GM18511 (cell line): ENCODE results near the gene ZNFX1.

ENCODE experiments used
- ATAC-seq: cut with Tn5 transposase; IDR thresholded peaks from one replicate; pipeline ENCODE4 v1.9.1; 2021; ENCODE audit warnings: mild to moderate bottlenecking, moderate library complexity; ENCODE audit not compliant: unreplicated experiment

The ZNFX1 gene

DNA sequence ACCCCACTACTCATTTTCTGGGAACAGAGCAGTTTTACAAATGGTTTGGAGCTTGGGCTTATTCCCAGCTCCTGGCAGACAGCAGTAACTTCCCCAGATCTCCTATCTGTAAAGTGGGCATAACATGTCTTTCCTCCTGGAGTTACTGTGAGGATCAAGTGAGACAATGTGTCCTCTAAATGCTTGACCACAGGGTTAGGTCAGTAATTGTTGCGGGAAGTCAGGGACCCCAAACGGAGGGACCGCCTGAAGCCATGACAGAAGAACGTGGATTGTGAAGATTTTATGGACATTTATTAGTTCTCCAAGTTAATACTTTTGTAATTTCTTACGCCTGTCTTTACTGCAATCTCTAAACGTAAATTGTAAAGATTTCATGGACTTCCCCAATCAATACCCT, 15.3 kb upstream of the ZNFX1 start:
- ATAC-seq, result no peak

DNA sequence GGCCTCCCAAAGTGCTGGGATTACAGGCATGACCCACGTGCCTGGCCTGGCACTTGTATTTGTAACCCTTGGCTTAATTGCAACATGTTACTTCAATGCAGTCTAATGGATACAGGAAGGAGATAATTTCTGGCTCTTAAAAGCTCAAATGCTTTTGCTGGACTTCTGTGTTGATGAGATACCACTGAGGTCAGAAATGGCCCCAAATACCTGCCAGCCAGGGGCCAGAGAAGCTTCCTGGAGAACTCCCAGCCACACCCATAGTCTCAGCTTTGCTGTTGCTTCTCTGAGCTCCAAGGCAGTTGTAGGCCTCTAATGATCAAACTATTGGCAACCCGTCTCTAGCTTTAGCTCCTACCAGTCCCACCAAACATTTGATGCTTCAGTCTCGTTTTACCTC, 14.2 kb upstream of the ZNFX1 start:
- ATAC-seq, result no peak

DNA sequence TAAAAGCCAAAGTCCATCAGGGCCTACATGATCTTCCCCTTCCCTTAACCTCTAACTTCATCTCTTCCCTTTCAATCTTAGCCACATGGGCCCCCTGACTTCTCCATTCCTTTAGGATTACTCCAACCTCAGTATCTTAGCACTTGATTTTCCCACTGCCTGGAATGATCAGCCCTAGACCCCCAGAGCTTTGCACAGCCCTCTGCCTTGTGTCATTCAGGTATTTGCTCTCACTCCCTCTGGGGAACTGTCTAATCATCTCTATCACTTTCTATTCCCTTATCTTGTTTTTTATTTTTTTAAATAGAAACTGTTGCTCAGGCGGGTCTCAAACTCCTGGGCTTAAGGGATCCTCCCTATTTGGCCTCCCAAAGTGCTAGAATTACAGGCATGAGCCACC, 13.3 kb upstream of the ZNFX1 start:
- no peak for ATAC-seq

DNA sequence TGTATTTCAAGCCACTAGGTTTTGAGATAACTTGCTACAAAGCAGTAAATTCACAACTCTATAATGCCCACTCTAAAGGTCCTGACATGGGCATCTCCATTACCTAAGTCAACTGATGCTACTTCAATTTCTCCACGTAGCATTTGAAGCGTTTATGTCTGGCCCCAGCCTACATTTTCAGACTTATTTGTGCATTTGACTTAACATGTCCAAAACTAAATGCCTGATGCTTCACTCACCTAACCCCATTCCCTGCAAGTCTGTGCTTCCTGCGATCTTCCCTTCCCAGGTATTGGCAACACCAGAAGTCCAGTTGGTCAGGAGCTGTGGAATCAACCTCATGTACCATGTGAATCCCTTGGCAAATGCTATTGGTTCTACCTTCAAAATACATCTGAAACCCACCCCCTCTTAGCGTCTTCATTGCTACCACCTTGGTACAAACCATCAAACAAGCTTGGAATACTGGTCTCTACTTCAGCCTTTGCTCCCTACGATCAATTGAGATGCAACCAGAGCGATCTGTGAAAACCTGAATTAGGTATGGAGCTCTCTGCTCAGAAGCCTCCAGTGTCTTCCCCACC, 12.8 kb upstream of the ZNFX1 start:
- no peak for ATAC-seq

GRCh38 chr20:49288784-49289696, 11.2 kb upstream of the ZNFX1 start:
- ATAC-seq, result no peak

DNA sequence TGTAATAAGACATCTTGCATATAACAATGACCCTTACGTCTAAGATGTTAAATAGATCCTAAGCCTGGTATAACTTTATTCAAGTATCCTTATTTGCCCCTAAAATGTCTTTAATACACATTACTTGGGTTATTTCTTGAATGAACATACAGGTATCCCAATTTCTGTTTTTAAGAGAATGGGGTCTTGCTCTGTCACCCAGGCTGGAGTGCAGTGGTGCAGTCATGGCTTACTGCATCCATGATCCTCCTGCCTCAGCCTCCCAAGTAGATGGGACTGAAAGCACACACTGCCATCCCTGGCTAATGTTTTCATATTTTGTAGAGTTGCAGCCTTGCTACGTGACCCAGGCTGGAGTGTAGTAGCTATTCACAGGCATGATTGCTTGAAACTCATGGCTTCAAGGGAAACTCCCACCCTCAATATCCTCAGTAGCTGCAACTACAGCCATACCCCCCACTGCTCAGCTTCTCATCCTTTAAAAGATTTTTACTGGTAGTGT, 10.4 kb upstream of the ZNFX1 start:
- no peak for ATAC-seq

- no peak for ATAC-seq
Measured at GRCh38 chr20:49287555-49288249, 9.8 kb upstream of the ZNFX1 start.

GRCh38 chr20:49286689-49287551, 9.1 kb upstream of the ZNFX1 start:
- ATAC-seq, result no peak

DNA sequence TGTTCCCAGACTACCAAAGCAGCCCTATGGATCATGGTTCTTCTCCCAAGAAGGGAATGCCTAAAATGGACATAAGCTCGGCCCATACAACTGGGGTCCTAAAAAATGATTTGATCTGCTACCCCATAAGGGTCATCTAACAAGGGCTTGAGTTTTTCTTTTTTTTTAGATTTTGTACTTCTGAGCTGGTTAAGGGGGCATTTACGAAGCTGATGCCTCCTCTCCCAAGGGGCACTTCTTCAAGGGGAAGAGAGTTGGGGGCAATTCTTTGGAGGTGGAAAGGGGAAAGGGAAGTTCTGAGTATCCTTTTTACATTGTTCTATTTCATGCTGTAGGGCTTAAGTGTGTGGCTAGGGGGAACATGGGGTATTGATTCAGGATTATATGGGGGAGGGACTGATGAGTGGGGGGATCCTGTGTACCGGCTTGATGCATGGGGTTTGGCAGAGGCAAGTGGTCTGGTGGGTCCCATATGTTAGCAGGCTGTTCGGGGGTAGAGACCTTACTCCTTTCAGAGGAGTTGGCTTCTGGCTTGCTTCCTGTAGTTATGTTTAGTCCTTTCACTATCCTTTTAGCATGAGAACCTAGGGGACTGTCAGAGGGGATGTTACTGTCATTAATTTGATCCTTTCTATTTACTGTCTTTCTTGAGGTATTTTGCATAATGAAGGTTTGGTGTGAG, 8.1 kb upstream of the ZNFX1 start:
- no peak for ATAC-seq

GRCh38 chr20:49285233-49285668, 7.4 kb upstream of the ZNFX1 start:
- no peak for ATAC-seq

GRCh38 chr20:49284818-49285217, 7.0 kb upstream of the ZNFX1 start:
- ATAC-seq, result no peak

GRCh38 chr20:49283703-49284625, 6.1 kb upstream of the ZNFX1 start:
- ATAC-seq, result no peak

DNA sequence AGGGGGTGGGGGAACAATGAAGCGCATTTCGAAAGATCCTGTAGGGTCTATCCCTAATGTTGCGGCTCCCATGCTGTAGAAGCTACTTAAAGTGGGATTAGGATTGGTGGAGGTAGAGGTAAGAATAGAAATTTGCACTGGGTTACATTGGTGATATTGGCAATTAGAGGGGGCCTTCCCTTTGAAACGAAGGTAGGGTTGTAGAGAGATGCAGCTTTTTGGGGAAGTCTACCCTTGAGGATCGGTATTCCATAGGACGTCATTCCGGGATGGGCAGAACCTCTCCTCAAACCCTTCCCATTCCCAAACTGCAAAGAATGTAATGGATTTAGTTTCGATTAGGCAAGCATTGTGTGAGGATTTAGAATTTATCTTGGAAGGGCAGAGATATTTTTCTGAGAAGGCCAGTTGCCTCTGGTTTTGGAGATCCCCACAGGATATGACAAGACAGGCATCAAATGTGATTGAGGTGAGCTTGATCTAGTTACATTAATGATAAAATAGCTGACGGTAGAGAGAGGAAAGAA, 5.4 kb upstream of the ZNFX1 start:
- no peak for ATAC-seq

DNA sequence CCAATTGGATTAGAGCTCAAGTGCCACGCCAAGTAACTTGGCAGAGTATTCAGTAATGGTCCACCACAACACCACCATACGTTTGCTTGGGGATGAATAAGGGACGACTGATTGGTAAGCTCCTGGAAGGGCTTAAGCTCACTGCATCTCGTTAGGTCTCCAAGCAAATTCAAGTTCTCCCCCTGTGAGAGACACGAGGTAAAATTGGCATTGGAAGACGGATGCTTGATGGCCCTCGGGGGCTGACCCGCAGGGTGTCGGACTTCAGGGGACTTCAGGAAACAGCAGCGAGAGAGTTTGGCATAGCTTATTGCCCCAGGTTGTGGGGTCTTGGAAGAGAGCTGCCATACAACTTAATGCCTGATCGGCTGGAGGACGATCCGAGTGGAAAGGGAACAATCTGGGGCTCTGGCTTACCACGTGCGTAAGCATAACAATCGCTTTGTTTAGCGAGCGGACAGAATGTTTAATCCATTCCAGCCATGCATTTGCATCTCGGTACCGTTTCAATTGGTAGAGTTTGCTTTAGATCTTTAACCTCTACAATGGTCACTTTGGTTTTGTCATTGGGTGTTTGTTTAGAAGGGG, 4.8 kb upstream of the ZNFX1 start:
- no peak for ATAC-seq

DNA sequence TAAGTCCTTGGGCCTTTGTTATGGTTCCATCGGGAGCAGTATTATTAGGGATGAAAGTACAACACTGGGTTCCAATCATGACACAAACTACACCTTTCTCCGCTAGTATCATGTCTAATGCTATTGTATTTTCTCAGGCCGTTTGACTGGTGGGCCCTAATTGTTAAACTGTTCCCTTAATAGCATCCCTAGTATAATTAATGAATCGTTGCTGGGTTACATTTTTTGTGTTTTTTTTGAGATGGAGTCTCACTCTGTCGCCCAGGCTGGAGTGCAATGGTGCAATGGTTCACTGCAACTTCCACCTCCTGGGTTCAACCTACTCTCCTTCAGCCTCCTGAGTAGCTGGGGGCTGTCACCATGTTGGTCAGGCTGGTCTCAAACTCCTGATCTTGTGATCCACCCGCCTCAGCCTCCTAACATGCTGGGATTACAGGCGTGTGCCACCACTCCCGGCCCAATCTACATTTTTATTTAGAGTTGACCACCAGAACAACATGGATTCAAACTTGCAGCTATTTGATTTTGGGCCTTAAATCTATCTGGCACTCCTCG, 4.1 kb upstream of the ZNFX1 start:
- ATAC-seq, result no peak

DNA sequence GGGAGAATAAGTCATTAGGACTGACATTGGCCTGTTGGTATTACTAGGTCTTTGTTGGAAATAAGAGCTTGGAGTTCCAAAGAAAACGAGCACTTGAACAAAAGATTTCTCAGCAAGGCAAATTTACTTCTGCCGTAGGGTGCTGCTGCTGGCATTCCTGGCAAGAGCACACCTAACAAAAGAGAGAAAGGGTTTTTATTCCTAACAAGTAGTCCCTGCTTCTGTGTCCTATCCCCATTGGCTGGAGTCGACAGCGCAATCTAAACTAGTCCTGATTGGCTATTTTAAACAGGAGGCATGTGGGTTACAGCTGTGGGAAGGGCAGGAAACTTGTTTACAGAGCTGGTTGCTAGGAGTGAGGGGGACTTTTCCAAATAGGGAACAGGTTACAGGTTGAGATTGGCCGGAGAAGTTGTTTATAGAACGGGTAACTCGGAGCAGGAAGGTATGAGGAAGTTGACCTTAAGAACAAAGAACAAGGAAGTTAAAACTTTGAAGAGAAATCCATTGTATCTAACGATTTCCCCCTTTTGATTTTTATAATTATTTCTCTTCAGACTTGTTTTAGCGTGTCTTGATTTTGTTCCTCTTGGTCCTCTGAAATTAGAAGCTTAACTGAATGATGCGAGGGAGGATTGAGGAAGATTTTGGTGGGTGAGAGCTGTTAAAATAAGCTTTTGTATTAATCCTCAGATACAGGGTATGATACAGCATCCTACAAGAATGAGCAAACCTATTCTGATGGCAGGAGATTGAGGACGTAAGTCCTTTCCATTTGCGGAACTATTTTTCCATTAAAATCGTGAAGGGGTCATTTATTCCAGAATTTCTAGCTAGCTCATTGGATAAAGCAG, 3.4 kb upstream of the ZNFX1 start:
- ATAC-seq, result no peak

- no peak for ATAC-seq
Measured at GRCh38 chr20:49280463-49281058, 2.7 kb upstream of the ZNFX1 start.
